ENCODE measurements around the gene SETD6.

DNA sequence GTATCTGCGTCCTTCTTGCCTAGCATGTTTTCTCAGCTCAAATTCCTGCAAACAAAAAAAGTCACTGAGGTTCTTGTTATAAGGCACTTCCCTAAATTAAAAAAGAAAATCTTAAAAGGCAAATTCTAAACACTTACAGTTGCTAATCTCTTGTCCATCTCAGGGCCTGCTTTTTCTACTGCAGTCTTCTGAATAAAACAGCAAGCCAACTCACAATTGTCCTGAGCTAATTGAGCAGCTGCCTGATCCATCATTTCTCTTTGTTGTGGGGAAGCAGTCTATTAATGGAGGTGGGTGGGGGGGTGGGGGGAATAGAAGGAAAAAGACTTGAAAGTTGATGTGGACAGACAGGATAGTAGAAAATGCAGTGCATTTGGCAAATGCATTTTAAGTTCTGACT, 27.0 kb downstream of the SETD6 start:
- TF ChIP-seq EZH2 (IDR thresholded peaks at IDR 0.05; ENCODE audit: borderline replicate concordance, low read length) = no peak
- TF ChIP-seq, protein P1, sequence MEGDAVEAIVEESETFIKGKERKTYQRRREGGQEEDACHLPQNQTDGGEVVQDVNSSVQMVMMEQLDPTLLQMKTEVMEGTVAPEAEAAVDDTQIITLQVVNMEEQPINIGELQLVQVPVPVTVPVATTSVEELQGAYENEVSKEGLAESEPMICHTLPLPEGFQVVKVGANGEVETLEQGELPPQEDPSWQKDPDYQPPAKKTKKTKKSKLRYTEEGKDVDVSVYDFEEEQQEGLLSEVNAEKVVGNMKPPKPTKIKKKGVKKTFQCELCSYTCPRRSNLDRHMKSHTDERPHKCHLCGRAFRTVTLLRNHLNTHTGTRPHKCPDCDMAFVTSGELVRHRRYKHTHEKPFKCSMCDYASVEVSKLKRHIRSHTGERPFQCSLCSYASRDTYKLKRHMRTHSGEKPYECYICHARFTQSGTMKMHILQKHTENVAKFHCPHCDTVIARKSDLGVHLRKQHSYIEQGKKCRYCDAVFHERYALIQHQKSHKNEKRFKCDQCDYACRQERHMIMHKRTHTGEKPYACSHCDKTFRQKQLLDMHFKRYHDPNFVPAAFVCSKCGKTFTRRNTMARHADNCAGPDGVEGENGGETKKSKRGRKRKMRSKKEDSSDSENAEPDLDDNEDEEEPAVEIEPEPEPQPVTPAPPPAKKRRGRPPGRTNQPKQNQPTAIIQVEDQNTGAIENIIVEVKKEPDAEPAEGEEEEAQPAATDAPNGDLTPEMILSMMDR (IDR thresholded peaks at IDR 0.05; ENCODE audit: low read length) = no peak
